PC-9 (cell line): ENCODE data around the gene SFMBT2. TPM values are rescaled to one million over a fixed set of nuclear protein-coding genes. Genes with fewer than 3 reads are reported as not detected.

Experiments
- BruUV-seq: library from RNA; stranded (reverse); fragments of 400-500 nt; replicated peaks from 2 replicates; lab custom pipeline; 2021; lab: Mats Ljungman, UMichigan
- CTCF ChIA-PET: fragments of 300-600 bp; sonication (Branson Sonifier 250); formaldehyde crosslinking; loops from one replicate; lab custom pipeline; 2022; ENCODE audit warnings: antibody characterized with exemption; lab: Charles Lee
- POLR2A ChIA-PET: fragments of 300-600 bp; sonication (Branson Sonifier 250); formaldehyde crosslinking; loops from one replicate; lab custom pipeline; 2022; ENCODE audit warnings: antibody characterized with exemption; ENCODE audit not compliant: unreplicated experiment; lab: Charles Lee
- DNase-seq, 2 experiments: peaks; one replicate each; pipeline versions ENCODE4 v3.0.0 to v3.0.0-alpha.2; 2015 to 2022; ENCODE audit warnings: mixed read lengths in 1 of 2
- H2AFZ ChIP-seq: fragments of 200-600 bp; sonication (generic); 2 replicates; pipeline ENCODE4 v1.8.1; 2017; ENCODE audit warnings: antibody characterized with exemption
- H3F3A ChIP-seq: fragments of 200-600 bp; sonication (generic); 2 replicates; pipeline ENCODE4 v1.8.1; 2017; ENCODE audit warnings: antibody characterized with exemption, mild to moderate bottlenecking, low read depth; ENCODE audit not compliant: insufficient read depth
- H3K27ac ChIP-seq: fragments of 200-600 bp; sonication (generic); 2 replicates; pipeline ENCODE4 v1.6.1; 2016; ENCODE audit warnings: mixed run types
- H3K27me3 ChIP-seq: fragments of 200-600 bp; sonication (generic); 2 replicates; pipeline ENCODE4 v1.6.1; 2016; ENCODE audit warnings: low read depth, mixed run types; ENCODE audit not compliant: insufficient read depth
- H3K36me3 ChIP-seq: fragments of 200-600 bp; sonication (generic); 2 replicates; pipeline ENCODE4 v1.6.1; 2016; ENCODE audit warnings: low read depth, mixed run types
- H3K4me1 ChIP-seq: fragments of 200-600 bp; sonication (generic); replicated peaks from 2 replicates; pipeline ENCODE4 v1.6.1; 2016; ENCODE audit warnings: mixed run types; ENCODE audit not compliant: insufficient read depth
- H3K4me2 ChIP-seq: fragments of 200-600 bp; sonication (generic); 2 replicates; pipeline ENCODE4 v1.6.1; 2017; ENCODE audit warnings: mixed run types
- H3K4me3 ChIP-seq: fragments of 200-600 bp; sonication (generic); 2 replicates; pipeline ENCODE4 v1.6.1; 2016; ENCODE audit warnings: mixed run types
- H3K79me2 ChIP-seq: fragments of 200-600 bp; sonication (generic); 2 replicates; pipeline ENCODE4 v1.6.1; 2017; ENCODE audit warnings: low read depth, mixed run types
- H3K9me2 ChIP-seq: fragments of 200-600 bp; sonication (generic); 2 replicates; pipeline ENCODE4 v1.8.1; 2017; ENCODE audit warnings: mild to moderate bottlenecking; ENCODE audit not compliant: insufficient read depth
- H3K9me3 ChIP-seq: fragments of 200-600 bp; sonication (generic); 2 replicates; pipeline ENCODE4 v1.8.1; 2016; ENCODE audit warnings: low read depth; ENCODE audit not compliant: insufficient read depth
- H4K20me1 ChIP-seq: fragments of 200-600 bp; sonication (generic); 2 replicates; pipeline ENCODE4 v1.8.1; 2017; ENCODE audit not compliant: insufficient read depth
- CTCF ChIP-seq: fragments of 200-600 bp; sonication (generic); conservative IDR thresholded peaks from 2 replicates; pipeline ENCODE4 v1.6.1; 2017; ENCODE audit warnings: mixed run types, antibody characterized with exemption, mild to moderate bottlenecking, moderate library complexity
- EZH2 ChIP-seq: fragments of 200-600 bp; sonication (generic); IDR thresholded peaks from 2 replicates; pipeline ENCODE4 v1.8.0; 2017; ENCODE audit warnings: antibody characterized with exemption, low read depth
- intact Hi-C: fragments of 100-400 bp; cut with micrococcal nuclease; formaldehyde crosslinking; loops from one replicate; pipeline ENCODE4 v1.10.0; 2022; ENCODE audit not compliant: unreplicated experiment
- total RNA-seq: library from RNA; stranded (reverse); gene quantifications from 2 replicates; pipeline ENCODE4 v1.2.3, GENCODE V29; 2021

The SFMBT2 gene
- total RNA-seq, 1 experiment from 2014 or later = 0.07 TPM

- Histone ChIP-seq H3K4me2 (no peak overlapping the region), H3K27me3 (peaks cover 46% of the 10 kb centered on the region), H3K79me2 (no peaks in the 10 kb centered on the region), H3K36me3 (no peaks in the 10 kb centered on the region), H3K27ac (no peak overlapping the region), H3K4me1 (no peaks in the 10 kb centered on the region), H3K9me3 (no peaks in the 10 kb centered on the region), H3F3A (no peaks in the 10 kb centered on the region), H2AFZ (no peak overlapping the region), H3K4me3 (no peak overlapping the region), H4K20me1 (no peaks in the 10 kb centered on the region), H3K9me2 (no peaks in the 10 kb centered on the region)
- ChIA-PET POLR2A (no interaction called here), CTCF (no interaction called here)
- TF ChIP-seq EZH2 = no peak
- TF ChIP-seq CTCF = no peak
- intact Hi-C loops = no loop called here
- no TSS peak for BruUV-seq
- no peak for DNase-seq
Observed at GRCh38 chr10:7161484-7162250, 249.2 kb downstream of the SFMBT2 start.

DNA sequence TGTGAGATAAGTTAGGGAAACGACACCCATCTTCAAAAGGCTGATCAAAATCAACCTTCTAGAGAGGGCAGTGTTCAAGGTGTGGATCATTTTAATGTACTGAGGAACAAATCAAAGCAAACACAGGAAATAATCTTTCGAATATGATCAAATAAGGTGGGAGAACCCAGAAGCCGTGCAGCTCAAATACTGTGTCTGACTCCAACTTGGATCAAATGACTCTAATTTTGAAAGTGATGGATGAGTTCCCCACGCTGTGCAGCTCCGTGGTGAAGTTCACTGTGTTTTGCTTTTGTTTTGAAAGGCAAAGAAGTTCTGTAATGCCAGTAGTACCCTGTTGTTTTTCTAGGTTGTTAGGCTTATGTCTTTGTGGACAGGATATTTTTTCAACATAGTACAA lies 250.9 kb downstream of the SFMBT2 start:
- Histone ChIP-seq H3K79me2 (no peaks in the 10 kb centered on the region), H3K4me2 (no peak overlapping the region), H3K27ac (no peak overlapping the region), H3K27me3 (peaks cover 39% of the 10 kb centered on the region), H4K20me1 (no peaks in the 10 kb centered on the region), H3K9me3 (no peaks in the 10 kb centered on the region), H3K9me2 (no peaks in the 10 kb centered on the region), H3K4me1 (no peaks in the 10 kb centered on the region), H3F3A (no peaks in the 10 kb centered on the region), H2AFZ (no peak overlapping the region), H3K4me3 (no peak overlapping the region), H3K36me3 (no peaks in the 10 kb centered on the region)
- BruUV-seq = no TSS peak
- intact Hi-C loops = no loop called here
- POLR2A ChIA-PET = no interaction called here
- CTCF ChIA-PET = no interaction called here
- no peak for TF ChIP-seq EZH2
- no peak for TF ChIP-seq CTCF
- no peak for DNase-seq

GRCh38 chr10:7159517-7159916 lies 251.3 kb downstream of the SFMBT2 start:
- no TSS peak for BruUV-seq
- Histone ChIP-seq H3K4me2 (no peak overlapping the region), H3K27me3 (peaks cover 39% of the 10 kb centered on the region), H3K79me2 (no peaks in the 10 kb centered on the region), H3K27ac (no peak overlapping the region), H3K4me1 (no peaks in the 10 kb centered on the region), H3F3A (no peaks in the 10 kb centered on the region), H3K36me3 (no peaks in the 10 kb centered on the region), H2AFZ (no peak overlapping the region), H3K9me3 (no peaks in the 10 kb centered on the region), H3K4me3 (no peak overlapping the region), H4K20me1 (no peaks in the 10 kb centered on the region), H3K9me2 (no peaks in the 10 kb centered on the region)
- ChIA-PET POLR2A (no interaction called here), CTCF (no interaction called here)
- DNase-seq = no peak
- intact Hi-C loops = no loop called here
- TF ChIP-seq CTCF (no peak), EZH2 (no peak)
